GM23338 (cell line): Measurements from ENCODE around the gene GPR50.

ENCODE experiments used
- CREB1 ChIP-seq: fragments of 250-450 bp; sonication (Bioruptor Pico); IDR thresholded peaks from 2 replicates; pipeline ENCODE4 v1.5.0; 2020; ENCODE audit warnings: low read depth, mild to moderate bottlenecking, moderate library complexity
- EZH2 ChIP-seq: fragments of 200-600 bp; sonication (generic); IDR thresholded peaks from one replicate; pipeline ENCODE4 v1.8.0; 2017; ENCODE audit warnings: antibody characterized with exemption, mild to moderate bottlenecking, low read depth; ENCODE audit not compliant: unreplicated experiment
- EZH2phosphoT487 ChIP-seq: fragments of 200-600 bp; sonication (generic); IDR thresholded peaks from one replicate; pipeline ENCODE4 v1.8.1; 2018; ENCODE audit warnings: antibody characterized with exemption; ENCODE audit not compliant: unreplicated experiment
- JUNB ChIP-seq: IDR thresholded peaks from one replicate; pipeline ENCODE4 v1.6.1; 2016; ENCODE audit warnings: antibody characterized with exemption; ENCODE audit not compliant: unreplicated experiment
- NANOG ChIP-seq: IDR thresholded peaks from 2 replicates; pipeline ENCODE4 v1.6.1; 2016; ENCODE audit warnings: antibody characterized with exemption, borderline replicate concordance
- POLR2AphosphoS5 ChIP-seq: IDR thresholded peaks from 2 replicates; pipeline ENCODE4 v1.6.1; 2016; ENCODE audit warnings: antibody characterized with exemption, low read depth
- ZNF331 ChIP-seq: fragments of 250-450 bp; sonication (Bioruptor Pico); IDR thresholded peaks from 2 replicates; pipeline ENCODE4 v1.5.0; 2020; ENCODE audit warnings: low read depth, mild to moderate bottlenecking, moderate library complexity
- TF ChIP-seq, protein P1 (sequence below), 2 experiments: fragments of 200-600 bp in 1 of 2; sonication (generic) in 1 of 2; conservative IDR thresholded peaks; 2 replicates each; pipeline versions ENCODE4 v1.5.1 to v1.6.1; 2016 to 2017; ENCODE audit warnings: antibody characterized with exemption in 2 of 2, low read depth in 2 of 2, mild to moderate bottlenecking in 2 of 2, moderate library complexity in 1 of 2
- TF ChIP-seq, protein P2 (sequence below): IDR thresholded peaks from one replicate; pipeline ENCODE4 v1.6.1; 2018; ENCODE audit warnings: antibody characterized with exemption; ENCODE audit not compliant: unreplicated experiment
- TF ChIP-seq, protein P3 (sequence below): fragments of 250-450 bp; sonication (Bioruptor Pico); IDR thresholded peaks from 2 replicates; pipeline ENCODE4 v1.5.0; 2020; ENCODE audit warnings: mild to moderate bottlenecking, moderate library complexity

DNA sequence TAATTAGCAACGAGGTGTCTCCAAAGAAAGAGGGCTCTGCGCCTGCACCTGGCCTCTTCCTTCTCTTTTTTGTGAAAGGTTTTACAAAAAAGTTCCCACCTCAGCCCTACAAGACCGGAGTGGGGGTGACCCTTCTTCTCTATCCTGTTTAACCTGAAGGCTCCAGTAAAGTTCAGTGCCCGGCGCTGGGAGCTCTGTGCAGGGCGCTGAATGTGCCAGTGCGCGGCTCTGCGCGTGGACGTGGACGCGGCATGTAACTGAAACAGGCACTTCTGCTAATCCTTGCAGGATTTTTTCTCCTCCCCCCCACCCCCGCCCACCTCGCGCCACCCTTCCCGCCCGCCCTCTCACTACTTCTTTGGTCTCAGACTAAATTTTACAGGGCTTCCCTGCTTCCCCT is 2.4 kb downstream of the GPR50 start:
- TF ChIP-seq EZH2phosphoT487 (no peak), POLR2AphosphoS5 (no peak), EZH2 (no peak), CREB1 (CRISPR knock-in tag) (no peak), ZNF331 (no peak), NANOG (no peak), JUNB (no peak)
- TF ChIP-seq, protein P1, sequence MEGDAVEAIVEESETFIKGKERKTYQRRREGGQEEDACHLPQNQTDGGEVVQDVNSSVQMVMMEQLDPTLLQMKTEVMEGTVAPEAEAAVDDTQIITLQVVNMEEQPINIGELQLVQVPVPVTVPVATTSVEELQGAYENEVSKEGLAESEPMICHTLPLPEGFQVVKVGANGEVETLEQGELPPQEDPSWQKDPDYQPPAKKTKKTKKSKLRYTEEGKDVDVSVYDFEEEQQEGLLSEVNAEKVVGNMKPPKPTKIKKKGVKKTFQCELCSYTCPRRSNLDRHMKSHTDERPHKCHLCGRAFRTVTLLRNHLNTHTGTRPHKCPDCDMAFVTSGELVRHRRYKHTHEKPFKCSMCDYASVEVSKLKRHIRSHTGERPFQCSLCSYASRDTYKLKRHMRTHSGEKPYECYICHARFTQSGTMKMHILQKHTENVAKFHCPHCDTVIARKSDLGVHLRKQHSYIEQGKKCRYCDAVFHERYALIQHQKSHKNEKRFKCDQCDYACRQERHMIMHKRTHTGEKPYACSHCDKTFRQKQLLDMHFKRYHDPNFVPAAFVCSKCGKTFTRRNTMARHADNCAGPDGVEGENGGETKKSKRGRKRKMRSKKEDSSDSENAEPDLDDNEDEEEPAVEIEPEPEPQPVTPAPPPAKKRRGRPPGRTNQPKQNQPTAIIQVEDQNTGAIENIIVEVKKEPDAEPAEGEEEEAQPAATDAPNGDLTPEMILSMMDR (conservative IDR thresholded peaks at IDR 0.05; ENCODE audit: low read depth in 2 of 2), result no peak
- TF ChIP-seq, protein P2, sequence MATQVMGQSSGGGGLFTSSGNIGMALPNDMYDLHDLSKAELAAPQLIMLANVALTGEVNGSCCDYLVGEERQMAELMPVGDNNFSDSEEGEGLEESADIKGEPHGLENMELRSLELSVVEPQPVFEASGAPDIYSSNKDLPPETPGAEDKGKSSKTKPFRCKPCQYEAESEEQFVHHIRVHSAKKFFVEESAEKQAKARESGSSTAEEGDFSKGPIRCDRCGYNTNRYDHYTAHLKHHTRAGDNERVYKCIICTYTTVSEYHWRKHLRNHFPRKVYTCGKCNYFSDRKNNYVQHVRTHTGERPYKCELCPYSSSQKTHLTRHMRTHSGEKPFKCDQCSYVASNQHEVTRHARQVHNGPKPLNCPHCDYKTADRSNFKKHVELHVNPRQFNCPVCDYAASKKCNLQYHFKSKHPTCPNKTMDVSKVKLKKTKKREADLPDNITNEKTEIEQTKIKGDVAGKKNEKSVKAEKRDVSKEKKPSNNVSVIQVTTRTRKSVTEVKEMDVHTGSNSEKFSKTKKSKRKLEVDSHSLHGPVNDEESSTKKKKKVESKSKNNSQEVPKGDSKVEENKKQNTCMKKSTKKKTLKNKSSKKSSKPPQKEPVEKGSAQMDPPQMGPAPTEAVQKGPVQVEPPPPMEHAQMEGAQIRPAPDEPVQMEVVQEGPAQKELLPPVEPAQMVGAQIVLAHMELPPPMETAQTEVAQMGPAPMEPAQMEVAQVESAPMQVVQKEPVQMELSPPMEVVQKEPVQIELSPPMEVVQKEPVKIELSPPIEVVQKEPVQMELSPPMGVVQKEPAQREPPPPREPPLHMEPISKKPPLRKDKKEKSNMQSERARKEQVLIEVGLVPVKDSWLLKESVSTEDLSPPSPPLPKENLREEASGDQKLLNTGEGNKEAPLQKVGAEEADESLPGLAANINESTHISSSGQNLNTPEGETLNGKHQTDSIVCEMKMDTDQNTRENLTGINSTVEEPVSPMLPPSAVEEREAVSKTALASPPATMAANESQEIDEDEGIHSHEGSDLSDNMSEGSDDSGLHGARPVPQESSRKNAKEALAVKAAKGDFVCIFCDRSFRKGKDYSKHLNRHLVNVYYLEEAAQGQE, result no peak
- TF ChIP-seq, protein P3, sequence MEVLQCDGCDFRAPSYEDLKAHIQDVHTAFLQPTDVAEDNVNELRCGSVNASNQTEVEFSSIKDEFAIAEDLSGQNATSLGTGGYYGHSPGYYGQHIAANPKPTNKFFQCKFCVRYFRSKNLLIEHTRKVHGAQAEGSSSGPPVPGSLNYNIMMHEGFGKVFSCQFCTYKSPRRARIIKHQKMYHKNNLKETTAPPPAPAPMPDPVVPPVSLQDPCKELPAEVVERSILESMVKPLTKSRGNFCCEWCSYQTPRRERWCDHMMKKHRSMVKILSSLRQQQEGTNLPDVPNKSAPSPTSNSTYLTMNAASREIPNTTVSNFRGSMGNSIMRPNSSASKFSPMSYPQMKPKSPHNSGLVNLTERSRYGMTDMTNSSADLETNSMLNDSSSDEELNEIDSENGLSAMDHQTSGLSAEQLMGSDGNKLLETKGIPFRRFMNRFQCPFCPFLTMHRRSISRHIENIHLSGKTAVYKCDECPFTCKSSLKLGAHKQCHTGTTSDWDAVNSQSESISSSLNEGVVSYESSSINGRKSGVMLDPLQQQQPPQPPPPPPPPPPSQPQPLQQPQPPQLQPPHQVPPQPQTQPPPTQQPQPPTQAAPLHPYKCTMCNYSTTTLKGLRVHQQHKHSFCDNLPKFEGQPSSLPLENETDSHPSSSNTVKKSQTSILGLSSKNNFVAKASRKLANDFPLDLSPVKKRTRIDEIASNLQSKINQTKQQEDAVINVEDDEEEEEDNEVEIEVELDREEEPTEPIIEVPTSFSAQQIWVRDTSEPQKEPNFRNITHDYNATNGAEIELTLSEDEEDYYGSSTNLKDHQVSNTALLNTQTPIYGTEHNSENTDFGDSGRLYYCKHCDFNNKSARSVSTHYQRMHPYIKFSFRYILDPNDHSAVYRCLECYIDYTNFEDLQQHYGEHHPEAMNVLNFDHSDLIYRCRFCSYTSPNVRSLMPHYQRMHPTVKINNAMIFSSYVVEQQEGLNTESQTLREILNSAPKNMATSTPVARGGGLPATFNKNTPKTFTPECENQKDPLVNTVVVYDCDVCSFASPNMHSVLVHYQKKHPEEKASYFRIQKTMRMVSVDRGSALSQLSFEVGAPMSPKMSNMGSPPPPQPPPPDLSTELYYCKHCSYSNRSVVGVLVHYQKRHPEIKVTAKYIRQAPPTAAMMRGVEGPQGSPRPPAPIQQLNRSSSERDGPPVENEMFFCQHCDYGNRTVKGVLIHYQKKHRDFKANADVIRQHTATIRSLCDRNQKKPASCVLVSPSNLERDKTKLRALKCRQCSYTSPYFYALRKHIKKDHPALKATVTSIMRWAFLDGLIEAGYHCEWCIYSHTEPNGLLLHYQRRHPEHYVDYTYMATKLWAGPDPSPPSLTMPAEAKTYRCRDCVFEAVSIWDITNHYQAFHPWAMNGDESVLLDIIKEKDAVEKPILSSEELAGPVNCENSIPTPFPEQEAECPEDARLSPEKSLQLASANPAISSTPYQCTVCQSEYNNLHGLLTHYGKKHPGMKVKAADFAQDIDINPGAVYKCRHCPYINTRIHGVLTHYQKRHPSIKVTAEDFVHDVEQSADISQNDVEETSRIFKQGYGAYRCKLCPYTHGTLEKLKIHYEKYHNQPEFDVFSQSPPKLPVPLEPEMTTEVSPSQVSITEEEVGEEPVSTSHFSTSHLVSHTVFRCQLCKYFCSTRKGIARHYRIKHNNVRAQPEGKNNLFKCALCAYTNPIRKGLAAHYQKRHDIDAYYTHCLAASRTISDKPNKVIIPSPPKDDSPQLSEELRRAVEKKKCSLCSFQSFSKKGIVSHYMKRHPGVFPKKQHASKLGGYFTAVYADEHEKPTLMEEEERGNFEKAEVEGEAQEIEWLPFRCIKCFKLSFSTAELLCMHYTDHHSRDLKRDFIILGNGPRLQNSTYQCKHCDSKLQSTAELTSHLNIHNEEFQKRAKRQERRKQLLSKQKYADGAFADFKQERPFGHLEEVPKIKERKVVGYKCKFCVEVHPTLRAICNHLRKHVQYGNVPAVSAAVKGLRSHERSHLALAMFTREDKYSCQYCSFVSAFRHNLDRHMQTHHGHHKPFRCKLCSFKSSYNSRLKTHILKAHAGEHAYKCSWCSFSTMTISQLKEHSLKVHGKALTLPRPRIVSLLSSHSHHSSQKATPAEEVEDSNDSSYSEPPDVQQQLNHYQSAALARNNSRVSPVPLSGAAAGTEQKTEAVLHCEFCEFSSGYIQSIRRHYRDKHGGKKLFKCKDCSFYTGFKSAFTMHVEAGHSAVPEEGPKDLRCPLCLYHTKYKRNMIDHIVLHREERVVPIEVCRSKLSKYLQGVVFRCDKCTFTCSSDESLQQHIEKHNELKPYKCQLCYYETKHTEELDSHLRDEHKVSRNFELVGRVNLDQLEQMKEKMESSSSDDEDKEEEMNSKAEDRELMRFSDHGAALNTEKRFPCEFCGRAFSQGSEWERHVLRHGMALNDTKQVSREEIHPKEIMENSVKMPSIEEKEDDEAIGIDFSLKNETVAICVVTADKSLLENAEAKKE (CRISPR knock-in tag), result no peak
